Lower lobe of right lung (tissue), 2 donors: ENCODE measurements around the gene ZFP91. TPM values are rescaled to one million over a fixed set of nuclear protein-coding genes. Genes with fewer than 3 reads are reported as not detected.

Source experiments
- ATAC-seq, 2 donors: fragments of 200-7000 bp; cut with Tn5 transposase; one replicate each; pipeline ENCODE4 v1.9.1; 2020 to 2022; ENCODE audit warnings: mild to moderate bottlenecking in 2 of 2, moderate library complexity in 2 of 2
- DNase-seq: peaks from one replicate; pipeline ENCODE4 v3.0.0-alpha.2; 2020
- H3K27ac ChIP-seq: fragments of 200-600 bp; one replicate; pipeline ENCODE4 v1.8.0; 2022
- H3K27me3 ChIP-seq: fragments of 200-600 bp; one replicate; pipeline ENCODE4 v1.8.0; 2022; ENCODE audit warnings: low read depth
- H3K36me3 ChIP-seq: fragments of 200-600 bp; one replicate; pipeline ENCODE4 v1.8.0; 2022; ENCODE audit warnings: mild to moderate bottlenecking
- H3K4me1 ChIP-seq: fragments of 200-600 bp; one replicate; pipeline ENCODE4 v1.8.0; 2022
- H3K4me3 ChIP-seq: fragments of 200-600 bp; one replicate; pipeline ENCODE4 v1.8.0; 2022; ENCODE audit warnings: mild to moderate bottlenecking
- H3K9me3 ChIP-seq: fragments of 200-600 bp; one replicate; pipeline ENCODE4 v1.8.0; 2022
- CTCF ChIP-seq: fragments of 200-600 bp; IDR thresholded peaks from one replicate; pipeline ENCODE4 v1.8.0; 2022; ENCODE audit warnings: antibody characterized with exemption, mild to moderate bottlenecking
- intact Hi-C: fragments of 100-400 bp; cut with DNase I; formaldehyde crosslinking; loops from one replicate; pipeline ENCODE4 v1.11.0; 2022
- total RNA-seq: library from RNA; stranded (reverse); fragmentation: NEBNext Ultra II Directional; extraction: Animal tissue kit (Norgen Biotek cat#: 25700); gene quantifications from one replicate; pipeline ENCODE4 v1.2.1, GENCODE V29; 2021
- donor health status: DM: no; HTN: yes; CAD: no; lungs with severe emphysema.

The ZFP91 gene
- total RNA-seq, 1 donor from 2014 or later = 44.5 TPM

- TF ChIP-seq CTCF = no peak
- H3K36me3 ChIP-seq = peaks cover 11% of the 10 kb centered on the region
- intact Hi-C loops = no loop called here
- ATAC-seq (no peak), DNase-seq (no peak)
- peaks cover 5% of the 10 kb centered on the region for H3K4me1 ChIP-seq
- H3K27me3 ChIP-seq = no peaks in the 10 kb centered on the region
- H3K4me3 ChIP-seq = no peak overlapping the region
- no peak overlapping the region for H3K27ac ChIP-seq
- no peaks in the 10 kb centered on the region for H3K9me3 ChIP-seq
These were observed 12.8 kb downstream of the ZFP91 start for GRCh38 chr11:58591659-58592058.

- Histone ChIP-seq H3K36me3 (no peaks in the 10 kb centered on the region), H3K4me1 (peaks cover 8% of the 10 kb centered on the region), H3K4me3 (no peak overlapping the region), H3K9me3 (no peaks in the 10 kb centered on the region), H3K27me3 (no peaks in the 10 kb centered on the region), H3K27ac (no peak overlapping the region)
- intact Hi-C loops = no loop called here
- no peak for ATAC-seq
- DNase-seq = no peak
- no peak for TF ChIP-seq CTCF
These were observed 14.1 kb downstream of the ZFP91 start for GRCh38 chr11:58592760-58593472.

GRCh38 chr11:58594826-58595225 is 16.0 kb downstream of the ZFP91 start:
- Histone ChIP-seq H3K36me3 (no peaks in the 10 kb centered on the region), H3K4me1 (peaks cover 8% of the 10 kb centered on the region), H3K9me3 (no peaks in the 10 kb centered on the region), H3K27me3 (no peaks in the 10 kb centered on the region), H3K27ac (no peak overlapping the region), H3K4me3 (no peak overlapping the region)
- intact Hi-C loops = no loop called here
- DNase-seq (no peak), ATAC-seq (no peak)
- no peak for TF ChIP-seq CTCF

- Histone ChIP-seq H3K27ac (no peak overlapping the region), H3K4me1 (peaks cover 14% of the 10 kb centered on the region), H3K27me3 (no peaks in the 10 kb centered on the region), H3K36me3 (no peaks in the 10 kb centered on the region), H3K9me3 (no peaks in the 10 kb centered on the region), H3K4me3 (no peak overlapping the region)
- no peak for TF ChIP-seq CTCF
- ATAC-seq (no peak), DNase-seq (no peak)
- intact Hi-C loops = no loop called here
These were observed 17.8 kb downstream of the ZFP91 start for GRCh38 chr11:58596621-58597020.

GRCh38 chr11:58597486-58598144 is 18.8 kb downstream of the ZFP91 start:
- no peak for TF ChIP-seq CTCF
- intact Hi-C loops = no loop called here
- Histone ChIP-seq H3K4me1 (peaks cover 14% of the 10 kb centered on the region), H3K9me3 (no peaks in the 10 kb centered on the region), H3K27me3 (no peaks in the 10 kb centered on the region), H3K27ac (no peak overlapping the region), H3K4me3 (no peak overlapping the region), H3K36me3 (no peaks in the 10 kb centered on the region)
- DNase-seq (no peak), ATAC-seq (no peak)
